ENCODE measurements around the gene CTAGE4. TPM values are rescaled to one million over a fixed set of nuclear protein-coding genes. Genes with fewer than 3 reads are reported as not detected.
"Not testable (repeated sequence)": the region's sequence is repeated elsewhere in the genome, so short reads cannot be mapped to it uniquely, and the experiment has no call there.

CTAGE4 gene
- total and polyA plus RNA-seq, 2 experiments from 2014 or later: 2.2 to 5.5 TPM

GRCh38 chr7:144231027-144231426 is 47.8 kb downstream of the CTAGE4 start:
- DNase-seq (ENCODE audit: low spot score); H3K79me2 ChIP-seq: not testable (repeated sequence)
- WGBS (ENCODE audit: low lambda C conversion rate, missing lambda C conversion rate): no CpG with 5 or more reads among the region's 2 CpGs

GRCh38 chr7:144233039-144233438 is 49.8 kb downstream of the CTAGE4 start:
- H4K20me1 ChIP-seq (ENCODE audit: insufficient read depth, poor library complexity, severe bottlenecking); H2AFZ ChIP-seq; H3K9me2 ChIP-seq (replicated peaks; ENCODE audit: insufficient read depth); H3K4me1 ChIP-seq (ENCODE audit: insufficient read depth); H3K9me3 ChIP-seq (ENCODE audit: low read depth); H3K27ac ChIP-seq; H3K4me3 ChIP-seq; H3K36me3 ChIP-seq (replicated peaks; ENCODE audit: insufficient read depth, low read depth); H3K4me2 ChIP-seq; DNase-seq (ENCODE audit: low spot score); H3K27me3 ChIP-seq; H3K79me2 ChIP-seq: not testable (repeated sequence)
- 97% methylated on average over 1 of the region's 1 CpG for WGBS (ENCODE audit: low lambda C conversion rate, missing lambda C conversion rate)

More at GRCh38 chr7:144231027-144231426, 47.8 kb downstream of the CTAGE4 start:
- not testable (repeated sequence) for H2AFZ ChIP-seq; H3K27ac ChIP-seq; H4K20me1 ChIP-seq (ENCODE audit: insufficient read depth, poor library complexity, severe bottlenecking); H3K9me2 ChIP-seq (replicated peaks; ENCODE audit: insufficient read depth); H3K4me1 ChIP-seq (ENCODE audit: insufficient read depth); H3K4me2 ChIP-seq; H3K27me3 ChIP-seq; H3K36me3 ChIP-seq (replicated peaks; ENCODE audit: insufficient read depth, low read depth); H3K9me3 ChIP-seq (ENCODE audit: low read depth); H3K4me3 ChIP-seq

Other genes with a start within 250 kb of the CTAGE4 start
- not detected in 2 replicates for gene OR2F2, start 248.2 kb upstream of the CTAGE4 start, total RNA-seq
- not detected in 2 replicates for gene OR2F2, start 248.2 kb upstream of the CTAGE4 start, polyA plus RNA-seq
- gene OR2F1, start 228.6 kb upstream of the CTAGE4 start, total RNA-seq: 0.04 TPM in 1 of 2 replicates, not detected in the other
- gene OR2F1, start 228.6 kb upstream of the CTAGE4 start, polyA plus RNA-seq: not detected in 2 replicates
- gene OR6B1, start 183.1 kb upstream of the CTAGE4 start, total RNA-seq: not detected in 2 replicates
- gene OR6B1, start 183.1 kb upstream of the CTAGE4 start, polyA plus RNA-seq: 0.28 TPM in 1 of 2 replicates, not detected in the other
- 0.44 and 0.77 TPM in 2 replicates for gene OR2A5, start 134.5 kb upstream of the CTAGE4 start, total RNA-seq
- gene OR2A5, start 134.5 kb upstream of the CTAGE4 start, polyA plus RNA-seq: 0.09 and 0.10 TPM in 2 replicates
- 0.40 TPM in 1 of 2 replicates, not detected in the other for gene OR2A25, start 113.7 kb upstream of the CTAGE4 start, total RNA-seq
- not detected in 2 replicates for gene OR2A25, start 113.7 kb upstream of the CTAGE4 start, polyA plus RNA-seq
- 0.24 and 1.0 TPM in 2 replicates for gene OR2A12, start 97.2 kb upstream of the CTAGE4 start, total RNA-seq
- gene OR2A12, start 97.2 kb upstream of the CTAGE4 start, polyA plus RNA-seq: 0.11 and 0.42 TPM in 2 replicates
- not detected in 2 replicates for gene OR2A2, start 73.9 kb upstream of the CTAGE4 start, total RNA-seq
- gene OR2A2, start 73.9 kb upstream of the CTAGE4 start, polyA plus RNA-seq: not detected in 2 replicates
- gene OR2A14, start 60.3 kb upstream of the CTAGE4 start, total RNA-seq: 0.27 TPM in 1 of 2 replicates, not detected in the other
- not detected in 2 replicates for gene OR2A14, start 60.3 kb upstream of the CTAGE4 start, polyA plus RNA-seq
- 14.5 and 17.1 TPM in 2 replicates for gene ARHGEF35, start 12.4 kb downstream of the CTAGE4 start, total RNA-seq
- gene ARHGEF35, start 12.4 kb downstream of the CTAGE4 start, polyA plus RNA-seq: 16.4 and 19.3 TPM in 2 replicates
- 0.10 TPM in 1 of 2 replicates, not detected in the other for gene OR2A42, start 56.1 kb downstream of the CTAGE4 start, total RNA-seq
- gene OR2A42, start 56.1 kb downstream of the CTAGE4 start, polyA plus RNA-seq: 0.46 TPM in 1 of 2 replicates, not detected in the other
- 3.3 and 6.2 TPM in 2 replicates for gene OR2A7, start 81.3 kb downstream of the CTAGE4 start, total RNA-seq
- 1.6 and 1.9 TPM in 2 replicates for gene OR2A7, start 81.3 kb downstream of the CTAGE4 start, polyA plus RNA-seq
- gene CTAGE8, start 85.8 kb downstream of the CTAGE4 start, total RNA-seq: 2.5 and 5.2 TPM in 2 replicates
- gene CTAGE8, start 85.8 kb downstream of the CTAGE4 start, polyA plus RNA-seq: 2.8 and 3.6 TPM in 2 replicates
- 0.32 TPM in 1 of 2 replicates, not detected in the other for gene OR2A1, start 129.0 kb downstream of the CTAGE4 start, total RNA-seq
- gene OR2A1, start 129.0 kb downstream of the CTAGE4 start, polyA plus RNA-seq: 0.06 and 0.22 TPM in 2 replicates
- 16.9 and 24.2 TPM in 2 replicates for gene ARHGEF5, start 171.9 kb downstream of the CTAGE4 start, total RNA-seq
- gene ARHGEF5, start 171.9 kb downstream of the CTAGE4 start, polyA plus RNA-seq: 22.9 and 23.1 TPM in 2 replicates
- gene NOBOX, start 220.2 kb downstream of the CTAGE4 start, total RNA-seq: 0.07 TPM in 1 of 2 replicates, not detected in the other
- gene NOBOX, start 220.2 kb downstream of the CTAGE4 start, polyA plus RNA-seq: 0.54 TPM in 1 of 2 replicates, not detected in the other